ENCODE results near the gene IGSF9B. TPM values are rescaled to one million over a fixed set of nuclear protein-coding genes. Genes with fewer than 3 reads are reported as not detected.

IGSF9B gene
- total and polyA plus RNA-seq, 10 of the 15 experiments (the other 5 are each of a cell fraction or from before 2014, with no cell fraction given): 0.03 to 3.7 (median 0.20) TPM; not detected in 2

- TF ChIP-seq POU2F2 (IDR thresholded peaks at IDR 0.05; ENCODE audit: borderline replicate concordance, low read depth, low read length): no peak
- no peak for TF ChIP-seq SMAD1 (IDR thresholded peaks at IDR 0.05; ENCODE audit: low read depth, partially characterized antibody)
- TF ChIP-seq ATF7 (IDR thresholded peaks at IDR 0.05; ENCODE audit: low read depth): 0 out of 2 replicates have a peak, but pooled peaks have one; percentile 20
- TF ChIP-seq RCOR1 (conservative IDR thresholded peaks at IDR 0.05; ENCODE audit: low read depth, low read length): no peak
- no peak for TF ChIP-seq ZNF207 (IDR thresholded peaks at IDR 0.05; ENCODE audit: borderline replicate concordance)
- TF ChIP-seq NFYB (IDR thresholded peaks at IDR 0.05; ENCODE audit: insufficient read depth, low read depth, low read length): peak; percentile 94
- no peak for TF ChIP-seq MYC (IDR thresholded peaks at IDR 0.05; ENCODE audit: insufficient read depth, insufficient read length, insufficient replicate concordance, low read length, severe bottlenecking)
- TF ChIP-seq BCL11A (IDR thresholded peaks at IDR 0.05; ENCODE audit: low read depth, low read length): no peak
- 0 out of 2 replicates have a peak, but pooled peaks have one; percentile 26 for TF ChIP-seq MTA2 (IDR thresholded peaks at IDR 0.05; ENCODE audit: low read depth)
- no peak for TF ChIP-seq MEF2B (IDR thresholded peaks at IDR 0.05; ENCODE audit: partially characterized antibody, poor library complexity, severe bottlenecking)
- TF ChIP-seq YBX1 (IDR thresholded peaks at IDR 0.05): no peak
- TF ChIP-seq SPI1 (IDR thresholded peaks at IDR 0.05; ENCODE audit: borderline replicate concordance, insufficient read depth, low read depth, low read length): no peak
- no peak for TF ChIP-seq CUX1 (IDR thresholded peaks at IDR 0.05; ENCODE audit: insufficient replicate concordance, low read depth, low read length)
- TF ChIP-seq POLR2AphosphoS5 (IDR thresholded peaks at IDR 0.05; ENCODE audit: low read length): no peak
- 0 out of 2 replicates have a peak, but pooled peaks have one; percentile 43 for TF ChIP-seq NKRF (conservative IDR thresholded peaks at IDR 0.05)
- no peak for TF ChIP-seq MXI1 (IDR thresholded peaks at IDR 0.05; ENCODE audit: low read depth, low read length)
- no peak for TF ChIP-seq CBFB (IDR thresholded peaks at IDR 0.05; ENCODE audit: low read depth)
- no peak for TF ChIP-seq ZNF384 (IDR thresholded peaks at IDR 0.05; ENCODE audit: borderline replicate concordance, low read depth, low read length)
- peak; percentile 54; the same call in 1 of the 2 replicates for TF ChIP-seq RELB (IDR thresholded peaks at IDR 0.05; ENCODE audit: low read depth)
- no peak for TF ChIP-seq HDGF (IDR thresholded peaks at IDR 0.05)
These were observed at the start of gene IGSF9B (continued) for GRCh38 chr11:133956650-133957633.
